ENCODE results near the gene CYP4B1.

DNA sequence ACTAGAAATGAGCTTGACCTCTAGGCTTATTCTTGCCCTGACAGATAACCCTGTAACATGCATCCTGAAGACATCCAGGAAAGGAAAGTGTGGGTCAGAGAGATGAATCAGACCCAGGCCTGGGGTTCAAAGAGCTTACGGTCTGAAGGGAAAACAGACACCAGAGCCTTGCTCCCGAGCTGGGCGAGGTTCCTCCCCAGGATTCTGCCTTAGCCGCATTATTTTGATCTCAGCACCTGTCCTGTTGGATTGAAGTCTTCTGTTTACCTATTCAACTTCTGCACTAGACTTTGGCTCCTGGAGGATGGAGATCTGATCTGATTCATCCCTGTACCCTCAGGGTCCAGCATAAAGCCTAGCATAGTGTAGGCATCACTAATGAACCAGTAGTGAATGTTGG, 1.9 kb downstream of the CYP4B1 start:
- TF ChIP-seq, protein P1, sequence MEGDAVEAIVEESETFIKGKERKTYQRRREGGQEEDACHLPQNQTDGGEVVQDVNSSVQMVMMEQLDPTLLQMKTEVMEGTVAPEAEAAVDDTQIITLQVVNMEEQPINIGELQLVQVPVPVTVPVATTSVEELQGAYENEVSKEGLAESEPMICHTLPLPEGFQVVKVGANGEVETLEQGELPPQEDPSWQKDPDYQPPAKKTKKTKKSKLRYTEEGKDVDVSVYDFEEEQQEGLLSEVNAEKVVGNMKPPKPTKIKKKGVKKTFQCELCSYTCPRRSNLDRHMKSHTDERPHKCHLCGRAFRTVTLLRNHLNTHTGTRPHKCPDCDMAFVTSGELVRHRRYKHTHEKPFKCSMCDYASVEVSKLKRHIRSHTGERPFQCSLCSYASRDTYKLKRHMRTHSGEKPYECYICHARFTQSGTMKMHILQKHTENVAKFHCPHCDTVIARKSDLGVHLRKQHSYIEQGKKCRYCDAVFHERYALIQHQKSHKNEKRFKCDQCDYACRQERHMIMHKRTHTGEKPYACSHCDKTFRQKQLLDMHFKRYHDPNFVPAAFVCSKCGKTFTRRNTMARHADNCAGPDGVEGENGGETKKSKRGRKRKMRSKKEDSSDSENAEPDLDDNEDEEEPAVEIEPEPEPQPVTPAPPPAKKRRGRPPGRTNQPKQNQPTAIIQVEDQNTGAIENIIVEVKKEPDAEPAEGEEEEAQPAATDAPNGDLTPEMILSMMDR (IDR thresholded peaks at IDR 0.05) = no peak
- TF ChIP-seq POLR2AphosphoS5 (IDR thresholded peaks at IDR 0.05) = no peak

Data from esophagus muscularis mucosa (tissue), 3 donors.